Measurements from ENCODE around the gene PRLR.

Gene PRLR

DNA sequence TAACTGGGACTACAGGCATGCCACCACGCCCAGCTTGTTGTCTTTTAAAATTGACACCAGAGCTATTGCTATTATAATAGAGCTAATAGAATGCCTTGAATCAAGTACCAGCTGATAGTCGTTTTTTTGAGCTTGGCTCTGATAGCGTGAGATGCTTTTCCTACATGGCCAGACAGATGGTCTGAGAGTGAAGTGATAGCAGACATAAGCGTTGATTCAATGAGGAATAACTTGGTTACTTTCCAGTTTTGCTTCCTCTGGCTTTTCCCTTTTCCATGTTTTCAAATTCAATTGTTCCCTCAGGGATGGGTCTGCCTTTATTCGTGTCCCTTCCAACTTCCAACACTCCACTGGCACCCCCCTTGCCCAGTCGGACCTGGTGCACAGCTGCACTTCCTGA is 197.9 kb downstream of the PRLR start:
- DNase-seq (ENCODE audit: low spot score), result no peak

DNA sequence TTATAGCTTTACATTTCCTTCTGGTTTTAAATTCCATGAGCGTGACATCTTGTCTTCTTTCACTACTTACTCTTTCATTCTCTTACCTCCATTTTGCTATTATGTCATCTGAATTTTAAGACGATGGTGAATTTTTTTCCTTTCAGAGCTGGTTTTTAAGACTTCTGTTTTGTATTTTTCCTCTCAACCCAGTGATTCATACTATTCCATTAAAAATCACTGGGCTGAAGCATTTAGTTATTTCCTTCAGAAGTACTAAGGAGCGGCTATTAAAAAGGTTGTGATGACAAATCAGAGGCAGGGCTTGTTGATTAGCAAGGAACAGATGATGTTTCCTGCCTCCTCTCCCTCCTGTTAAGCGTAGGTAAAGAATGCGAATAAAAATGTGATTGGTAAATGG is 199.0 kb downstream of the PRLR start:
- peak; percentile 16 for DNase-seq (ENCODE audit: low spot score)

DNA sequence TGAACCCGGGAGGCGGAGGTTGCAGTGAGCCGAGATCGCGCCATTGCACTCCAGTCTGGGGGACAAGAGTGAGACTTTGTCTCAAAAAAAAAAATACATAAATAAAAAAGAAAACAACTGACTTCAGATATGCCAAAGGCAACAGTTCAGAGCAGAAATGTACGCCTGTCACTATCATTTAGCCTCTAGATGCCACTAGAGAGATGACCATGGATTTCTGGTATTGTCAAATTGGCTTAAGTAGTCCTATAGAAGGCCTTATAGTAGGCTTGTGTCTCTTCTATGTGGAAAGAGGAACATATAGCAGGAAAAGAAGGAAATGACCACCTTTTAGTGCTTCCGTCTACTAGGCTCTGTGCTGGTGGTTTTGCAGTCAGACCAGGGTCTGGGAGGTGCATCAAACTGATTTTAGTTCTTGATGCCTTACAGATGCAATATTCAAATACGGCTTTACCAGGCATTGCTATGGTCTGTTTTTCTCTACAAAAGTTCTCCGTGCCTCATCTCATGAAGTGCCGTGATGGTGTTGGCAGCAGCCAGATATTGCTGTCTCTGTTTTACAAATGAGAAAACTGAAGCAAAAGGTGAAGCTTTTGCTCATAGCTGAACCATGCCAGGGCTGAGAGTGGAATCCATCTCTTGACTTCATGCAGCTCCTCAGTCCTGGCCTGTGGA is 199.7 kb downstream of the PRLR start:
- DNase-seq (ENCODE audit: low spot score), result no peak

DNA sequence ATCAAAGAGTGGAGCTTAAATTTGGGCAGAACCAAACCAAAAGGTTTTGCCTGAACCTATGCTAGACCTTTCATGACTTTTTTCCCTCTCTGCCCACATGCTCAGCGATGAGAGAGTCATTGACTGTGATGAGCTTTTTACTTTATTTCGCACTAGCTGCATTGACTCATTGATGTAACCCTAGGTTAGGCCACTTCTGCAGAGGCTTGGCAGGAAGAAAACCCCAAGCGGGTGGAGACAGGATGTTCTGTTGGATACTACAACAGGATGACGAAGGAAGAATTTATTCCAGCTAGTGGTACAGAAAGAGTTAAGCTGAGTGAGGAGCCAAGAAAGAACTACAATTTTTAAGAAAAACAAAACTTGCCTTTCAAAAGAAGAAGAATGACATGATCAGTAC is 201.0 kb downstream of the PRLR start:
- no peak for DNase-seq (ENCODE audit: low spot score)

DNA sequence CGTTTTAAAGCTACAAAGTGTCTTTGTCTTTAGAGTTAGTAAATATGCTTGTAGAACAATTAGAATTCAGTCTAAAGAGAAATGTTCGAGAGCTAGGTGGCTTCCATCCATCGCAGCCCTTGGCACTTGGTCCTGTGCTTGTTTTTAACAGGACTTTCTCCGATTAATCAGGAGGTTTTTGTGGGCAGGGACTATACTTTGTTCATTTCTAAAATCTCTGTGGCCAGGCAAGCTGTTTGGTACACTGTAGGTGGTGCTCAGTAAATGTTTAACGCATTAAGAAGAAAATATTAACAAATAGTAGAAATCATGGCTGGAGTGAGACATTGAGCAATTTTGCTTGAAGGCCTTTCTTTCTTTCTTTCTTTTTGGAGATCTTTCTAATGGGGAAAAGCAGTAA is 203.3 kb downstream of the PRLR start:
- DNase-seq (ENCODE audit: low spot score), result no peak

DNA sequence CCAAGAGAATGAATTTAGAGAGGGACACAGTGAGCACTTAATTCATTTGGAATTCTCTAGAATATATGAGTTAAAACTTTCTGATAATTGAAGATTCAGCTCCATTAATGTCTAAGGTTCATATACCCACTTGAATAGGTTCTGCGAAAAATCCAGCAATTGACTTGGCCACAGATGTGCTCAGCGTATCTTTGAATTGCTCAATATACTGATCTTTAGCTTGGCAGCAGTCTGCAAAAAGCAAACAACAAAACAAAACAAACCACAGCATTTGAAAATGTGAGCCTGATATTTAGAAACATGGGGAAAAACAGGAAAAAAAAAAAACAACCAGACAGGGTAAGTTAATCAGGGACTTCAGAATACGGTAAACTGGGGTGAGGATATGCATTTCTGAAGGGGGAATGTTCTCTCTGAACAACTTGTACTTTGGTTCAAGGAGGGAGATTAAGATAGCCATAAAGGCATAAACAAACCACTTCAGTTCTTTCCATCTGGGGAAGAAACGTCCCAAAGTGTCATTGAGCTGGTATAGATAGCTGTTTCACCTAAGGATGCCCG is 203.9 kb downstream of the PRLR start:
- DNase-seq (ENCODE audit: low spot score), result no peak

DNA sequence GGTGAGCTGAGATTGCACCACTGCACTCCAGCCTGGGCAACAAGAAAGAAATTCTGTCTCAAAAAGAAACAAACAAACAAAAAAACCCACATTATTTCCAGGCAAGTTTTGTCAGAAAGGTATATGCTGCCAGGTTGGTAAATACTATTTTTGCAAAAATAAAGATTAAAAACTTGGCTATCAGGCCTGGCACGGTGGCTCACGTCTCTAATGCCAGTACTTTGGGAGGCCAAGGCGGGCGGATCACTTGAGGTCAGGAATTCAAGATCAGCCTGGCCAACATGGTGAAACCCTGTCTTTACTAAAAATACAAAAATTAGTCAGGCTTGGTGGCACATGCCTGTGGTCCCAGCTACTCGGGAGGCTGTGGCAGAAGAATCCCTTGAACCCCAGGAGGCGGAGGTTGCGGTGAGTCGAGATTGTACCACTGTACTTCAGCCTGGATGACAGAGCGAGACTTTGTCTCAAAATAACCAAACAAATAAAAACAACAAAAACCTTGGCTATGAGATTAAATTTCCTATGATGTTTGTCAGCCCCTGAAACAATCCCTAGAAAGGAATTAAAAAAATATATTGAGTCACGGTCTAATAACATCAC is 205.3 kb downstream of the PRLR start:
- DNase-seq (ENCODE audit: low spot score), result no peak

DNA sequence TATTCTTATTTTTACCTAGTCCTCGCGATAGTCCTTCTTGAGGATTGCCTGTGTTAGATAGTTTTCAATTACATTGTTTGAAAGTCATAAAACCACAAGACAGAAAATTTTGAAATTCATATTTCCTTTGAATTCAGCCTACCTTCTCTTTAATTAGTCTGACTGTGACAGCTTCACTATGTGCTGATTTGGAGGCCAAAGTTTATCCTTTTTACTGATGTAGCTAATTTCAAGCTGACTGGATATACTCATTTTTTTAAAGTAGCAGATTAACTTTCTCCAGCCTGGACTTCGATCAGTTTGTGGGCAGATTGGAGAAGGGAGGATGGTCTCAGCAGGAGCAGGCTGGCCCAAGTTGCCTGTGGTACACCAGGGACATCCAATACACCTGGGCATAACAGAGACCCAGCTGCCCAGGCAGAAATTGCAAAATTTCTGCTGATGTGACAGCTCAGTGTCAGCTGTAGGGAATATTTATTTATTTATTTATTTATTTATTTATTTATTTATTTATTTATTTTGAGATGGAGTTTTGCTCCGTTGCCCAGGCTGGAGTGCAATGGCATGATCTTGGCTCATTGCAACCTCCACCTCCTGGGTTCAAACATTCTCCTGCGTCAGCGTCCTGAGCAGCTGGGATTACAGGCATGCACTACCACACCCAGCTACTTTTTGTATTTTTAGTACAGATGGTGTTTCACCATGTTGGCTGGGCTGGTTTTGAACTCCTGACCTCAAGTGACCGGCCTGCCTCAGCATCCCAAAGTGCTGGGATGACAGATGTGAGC is 206.7 kb downstream of the PRLR start:
- DNase-seq (ENCODE audit: low spot score), result no peak

DNA sequence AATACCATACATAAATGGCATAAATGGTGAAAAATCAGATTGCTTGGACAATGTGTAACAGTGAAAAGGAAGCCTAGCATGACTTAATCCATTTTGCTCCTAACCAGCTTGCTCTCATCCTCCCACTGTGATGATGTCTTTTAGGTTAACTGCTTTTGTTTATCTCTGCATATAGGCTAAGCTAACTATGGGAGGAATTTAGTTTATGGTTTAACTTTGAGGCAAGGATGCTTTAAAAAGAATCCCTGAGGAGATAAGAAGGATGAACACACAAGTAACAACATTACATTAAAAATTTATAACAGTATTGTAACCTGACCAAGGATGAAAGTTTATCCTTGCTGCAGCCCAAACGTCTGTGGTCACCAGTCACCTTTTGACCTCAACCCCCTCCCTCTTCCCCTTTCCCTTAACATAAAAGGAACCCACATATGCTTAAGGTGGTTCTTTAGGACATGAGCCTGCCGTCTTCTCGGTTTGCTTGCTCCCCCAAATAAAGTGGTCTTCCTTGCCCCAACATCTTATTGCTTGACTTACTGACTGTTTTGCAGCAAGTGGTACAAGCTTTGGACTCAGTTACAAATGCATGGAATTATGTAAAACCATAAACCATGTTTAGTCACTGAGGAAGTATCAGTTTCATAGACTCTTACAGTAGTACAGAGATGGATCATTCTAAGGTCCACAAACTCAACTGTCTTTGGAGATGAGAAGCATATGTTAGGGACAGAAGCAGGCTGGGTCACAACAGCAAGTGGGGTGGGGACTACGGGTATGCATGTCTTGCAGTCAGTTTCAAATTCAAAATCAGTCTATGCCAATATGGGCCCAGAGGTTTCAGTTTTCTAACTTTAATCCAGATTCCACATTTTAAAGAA is 213.9 kb downstream of the PRLR start:
- no peak for DNase-seq (ENCODE audit: low spot score)

DNA sequence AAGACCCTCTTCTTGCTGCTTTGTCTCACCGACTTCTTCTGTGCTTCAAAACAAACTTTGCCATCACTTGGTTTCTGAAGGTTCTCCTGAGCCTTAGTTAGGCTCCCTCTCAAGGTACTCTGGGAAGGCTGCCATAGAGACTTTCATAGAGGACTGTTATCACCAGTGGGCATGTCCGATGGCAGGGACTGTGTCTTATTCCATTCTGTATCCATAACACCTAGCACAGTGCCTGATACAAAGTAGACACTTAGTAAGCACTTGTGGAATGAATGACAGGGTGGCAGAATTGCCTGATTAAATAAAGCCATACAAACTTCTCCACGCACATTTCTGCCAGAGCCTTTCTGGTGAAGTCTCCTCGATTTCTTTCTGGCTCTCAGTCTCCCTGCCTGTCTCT is 215.2 kb downstream of the PRLR start:
- no peak for DNase-seq (ENCODE audit: low spot score)

DNA sequence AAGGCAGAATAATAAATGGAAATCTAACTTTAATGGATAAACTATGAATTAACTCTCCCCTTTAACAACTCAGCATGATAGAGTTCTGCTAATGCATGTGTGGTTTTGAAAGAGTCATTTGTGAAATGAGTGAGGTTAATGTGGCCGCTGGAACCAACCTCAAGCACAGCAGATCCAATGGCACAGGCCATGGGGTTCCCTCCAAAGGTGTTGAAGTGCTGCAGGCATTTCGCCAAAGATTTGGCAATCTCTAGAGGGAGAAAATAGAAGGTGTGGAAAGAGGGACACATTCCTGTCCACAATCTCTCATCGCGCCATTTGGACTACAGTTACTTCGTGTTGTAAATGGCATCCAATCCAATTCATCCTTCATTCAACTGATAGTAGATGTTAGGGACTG is 217.5 kb downstream of the PRLR start:
- no peak for DNase-seq (ENCODE audit: low spot score)

DNA sequence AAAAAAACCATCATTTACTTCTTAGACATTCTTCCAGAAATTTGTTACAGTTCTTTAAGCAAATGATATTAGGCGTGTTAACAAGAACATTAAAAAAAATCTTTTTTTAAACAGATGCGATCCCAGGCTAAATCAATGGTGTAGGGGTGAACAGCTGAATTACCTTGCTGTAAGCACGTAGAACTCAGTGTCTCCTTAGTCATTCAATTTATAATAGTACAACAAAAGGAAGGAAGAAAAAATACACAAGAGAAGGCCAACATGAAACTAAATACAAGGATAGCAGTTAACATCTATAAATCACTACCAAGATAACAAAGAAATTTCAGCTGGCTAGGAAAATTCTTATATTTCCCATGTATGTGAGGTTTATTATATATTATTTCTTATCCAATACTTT is 217.9 kb downstream of the PRLR start:
- no peak for DNase-seq (ENCODE audit: low spot score)

DNA sequence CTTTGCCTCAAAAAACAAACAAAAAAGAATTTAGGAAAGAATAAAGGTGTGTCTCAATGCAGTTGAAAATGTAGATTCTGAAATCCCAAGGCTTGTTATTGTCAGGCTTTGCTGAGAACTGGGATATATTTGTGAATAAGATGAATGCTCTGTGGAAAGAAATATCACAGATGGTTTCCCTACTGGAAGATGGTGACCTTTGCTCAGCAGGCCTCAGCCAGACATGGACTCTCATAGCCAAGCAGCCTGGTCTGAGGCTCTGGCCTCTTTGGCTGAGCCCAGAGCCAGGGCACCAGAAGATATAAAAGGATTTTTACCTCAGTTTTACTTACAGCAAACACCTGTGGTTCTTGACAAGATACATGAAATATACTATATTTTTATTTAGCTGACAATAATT is 219.6 kb downstream of the PRLR start:
- no peak for DNase-seq (ENCODE audit: low spot score)

DNA sequence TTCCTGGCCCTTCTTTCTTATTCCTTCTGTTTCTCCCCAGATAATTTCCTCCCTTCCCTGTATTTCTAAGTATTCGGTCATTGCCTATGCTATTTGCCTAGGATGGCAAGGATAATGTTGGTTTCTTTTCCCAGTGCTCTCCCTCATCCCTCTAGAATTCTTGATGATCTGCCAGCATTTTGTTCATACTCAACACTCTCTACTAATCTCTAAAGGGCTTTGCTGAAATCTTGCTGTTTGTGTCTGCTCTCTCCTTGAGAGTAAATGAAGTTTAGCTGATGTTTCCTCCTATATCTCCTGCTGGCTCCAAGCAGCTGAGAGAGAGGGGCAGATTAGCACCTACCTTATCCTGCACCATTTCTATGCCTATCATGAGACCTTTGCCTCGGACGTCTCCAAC is 220.6 kb downstream of the PRLR start:
- no peak for DNase-seq (ENCODE audit: low spot score)

DNA sequence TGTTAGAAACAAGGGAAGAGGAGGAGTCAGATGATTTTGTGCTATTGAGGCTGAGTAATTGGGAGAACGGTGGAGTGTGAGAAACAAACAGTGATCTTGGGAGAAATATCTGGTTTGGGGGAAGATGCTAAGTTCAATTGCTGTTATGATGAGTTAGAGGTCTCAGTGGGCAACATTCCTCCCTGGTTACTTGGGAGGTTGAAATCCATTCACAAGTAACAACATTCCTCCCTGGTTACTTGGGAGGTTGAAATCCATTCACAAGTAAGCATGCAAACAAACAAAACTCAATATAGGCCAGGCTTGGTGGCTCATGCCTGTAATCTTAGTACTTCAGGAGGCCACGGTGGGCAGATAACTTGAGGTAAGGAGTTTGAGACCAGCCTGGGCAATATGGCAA is 221.3 kb downstream of the PRLR start:
- no peak for DNase-seq (ENCODE audit: low spot score)

DNA sequence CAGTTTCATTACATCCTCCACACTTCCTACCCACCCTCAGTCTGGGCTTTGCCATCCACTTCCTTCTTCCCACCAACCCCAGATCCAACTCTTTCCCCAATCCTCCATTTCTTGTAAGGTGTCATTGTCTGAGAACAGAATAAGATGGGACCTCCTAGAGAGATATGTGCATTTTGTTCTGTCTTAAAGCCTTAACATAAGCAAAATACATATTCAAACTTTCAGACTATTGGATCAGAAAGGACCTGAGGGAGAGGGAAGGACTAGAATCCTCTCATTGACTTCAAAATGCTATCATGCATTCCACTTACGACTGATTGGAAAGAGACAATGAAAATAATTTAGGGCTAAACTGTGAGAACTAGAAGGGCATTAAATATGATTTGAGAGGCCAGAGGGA is 225.5 kb downstream of the PRLR start:
- DNase-seq (ENCODE audit: low spot score), result no peak

DNA sequence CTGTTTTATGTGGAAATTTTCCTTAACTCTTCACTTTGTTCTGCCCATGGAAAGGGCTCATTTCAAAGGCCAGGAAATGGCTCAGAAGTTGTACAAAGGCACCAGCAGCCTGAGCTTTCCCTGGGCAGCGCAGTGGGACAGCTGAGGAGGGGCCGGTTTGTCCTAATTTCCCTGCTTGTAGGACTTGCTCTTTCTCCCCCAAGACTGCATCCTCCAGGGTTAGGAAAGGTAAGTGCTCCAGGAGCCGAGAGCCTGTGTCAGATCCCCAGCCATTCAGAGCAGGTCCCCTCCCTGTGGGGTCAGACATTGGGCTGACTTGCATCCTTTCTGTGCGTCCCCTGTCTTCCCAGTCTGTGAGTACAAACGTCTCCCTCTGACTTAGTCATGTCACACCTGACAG is 226.1 kb downstream of the PRLR start:
- peak; percentile 33 for DNase-seq (ENCODE audit: low spot score)

DNA sequence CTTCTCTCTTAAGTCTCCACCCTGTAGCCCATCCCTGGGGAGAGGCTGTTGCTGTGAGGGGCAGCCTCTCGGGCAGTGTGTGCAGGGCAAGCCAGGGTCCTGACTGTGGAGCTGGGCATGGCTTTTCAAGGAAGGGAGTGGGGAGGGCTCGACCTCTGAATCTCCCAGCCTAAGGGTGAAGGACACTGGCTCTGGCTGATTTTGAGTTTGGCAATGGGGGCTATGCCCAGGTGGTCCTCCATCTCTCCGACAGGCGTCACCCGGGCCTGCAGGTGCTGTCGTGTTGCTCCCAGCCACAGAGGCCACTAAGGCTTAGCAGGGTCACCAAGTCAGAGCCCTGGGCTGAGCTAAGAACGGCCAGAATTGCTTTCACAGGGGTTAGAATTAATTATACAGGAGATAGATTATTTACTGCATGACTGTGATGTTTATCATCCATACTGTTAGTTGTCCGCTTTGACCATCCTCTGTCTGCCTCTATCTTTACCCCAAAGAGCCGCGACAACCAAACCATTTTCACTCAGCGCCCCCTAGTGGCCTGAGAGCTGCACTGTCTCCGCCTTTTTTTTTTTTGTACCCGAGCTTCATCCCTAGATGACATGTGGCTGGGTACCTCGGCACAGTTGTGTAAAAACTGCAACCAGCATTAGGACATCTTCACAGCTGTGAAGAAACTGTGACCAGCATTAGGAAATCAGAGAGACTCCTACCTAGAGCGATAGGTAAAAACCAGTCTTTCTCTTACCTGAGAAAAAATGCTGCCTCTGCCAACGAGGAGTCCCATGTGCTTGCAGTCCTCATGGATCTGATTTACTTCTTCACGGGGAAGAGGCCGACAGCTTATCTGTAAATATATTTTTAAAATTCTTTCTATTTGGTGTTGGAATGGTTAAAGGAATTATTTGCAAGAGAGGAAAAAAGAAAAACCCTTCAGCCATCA is 227.0 kb downstream of the PRLR start:
- peak; percentile 87 for DNase-seq (ENCODE audit: low spot score)

DNA sequence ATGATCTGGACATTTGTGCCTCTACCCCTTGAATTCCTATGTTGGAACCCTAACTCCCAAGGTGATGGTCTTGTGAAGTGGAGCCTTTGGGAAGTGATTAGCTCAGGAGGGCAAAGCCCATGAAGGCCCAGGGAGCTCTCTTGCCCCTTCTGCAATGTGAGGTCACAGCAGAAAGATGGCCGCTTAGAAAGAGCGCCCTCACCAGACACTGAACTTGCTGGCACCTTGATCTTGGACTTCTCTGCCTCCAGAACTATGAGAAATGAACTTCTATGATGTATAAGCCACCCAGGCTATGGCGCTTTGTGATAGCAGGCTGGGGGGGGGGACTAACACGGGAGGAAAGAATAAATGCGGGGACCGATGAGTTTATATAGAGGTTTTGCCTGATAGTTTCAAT is 227.8 kb downstream of the PRLR start:
- no peak for DNase-seq (ENCODE audit: low spot score)

DNA sequence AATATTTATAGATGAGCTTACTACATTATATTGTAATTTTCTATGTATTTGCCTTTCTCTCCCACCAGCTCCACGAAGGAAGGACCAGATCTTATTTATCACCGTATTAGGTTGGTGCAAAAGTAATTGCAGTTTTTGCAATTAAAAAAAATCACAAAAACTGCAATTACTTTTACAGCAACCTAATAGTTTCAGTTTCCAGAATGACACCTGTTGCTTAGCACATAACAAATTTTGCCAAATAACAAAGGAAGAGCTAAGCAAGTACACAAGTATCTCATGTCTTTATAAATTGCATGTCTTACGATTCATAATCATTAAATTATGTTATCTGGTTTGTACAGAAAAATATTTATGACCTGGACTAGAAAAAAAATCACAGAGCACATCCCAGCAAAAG is 228.4 kb downstream of the PRLR start:
- DNase-seq (ENCODE audit: low spot score), result no peak
